ENCODE measurements around the gene NRBP1. TPM values are rescaled to one million over a fixed set of nuclear protein-coding genes. Genes with fewer than 3 reads are reported as not detected.

The NRBP1 gene
- total RNA-seq, 3 donors from 2014 or later: 99.0 to 103 (median 99.4) TPM

DNA sequence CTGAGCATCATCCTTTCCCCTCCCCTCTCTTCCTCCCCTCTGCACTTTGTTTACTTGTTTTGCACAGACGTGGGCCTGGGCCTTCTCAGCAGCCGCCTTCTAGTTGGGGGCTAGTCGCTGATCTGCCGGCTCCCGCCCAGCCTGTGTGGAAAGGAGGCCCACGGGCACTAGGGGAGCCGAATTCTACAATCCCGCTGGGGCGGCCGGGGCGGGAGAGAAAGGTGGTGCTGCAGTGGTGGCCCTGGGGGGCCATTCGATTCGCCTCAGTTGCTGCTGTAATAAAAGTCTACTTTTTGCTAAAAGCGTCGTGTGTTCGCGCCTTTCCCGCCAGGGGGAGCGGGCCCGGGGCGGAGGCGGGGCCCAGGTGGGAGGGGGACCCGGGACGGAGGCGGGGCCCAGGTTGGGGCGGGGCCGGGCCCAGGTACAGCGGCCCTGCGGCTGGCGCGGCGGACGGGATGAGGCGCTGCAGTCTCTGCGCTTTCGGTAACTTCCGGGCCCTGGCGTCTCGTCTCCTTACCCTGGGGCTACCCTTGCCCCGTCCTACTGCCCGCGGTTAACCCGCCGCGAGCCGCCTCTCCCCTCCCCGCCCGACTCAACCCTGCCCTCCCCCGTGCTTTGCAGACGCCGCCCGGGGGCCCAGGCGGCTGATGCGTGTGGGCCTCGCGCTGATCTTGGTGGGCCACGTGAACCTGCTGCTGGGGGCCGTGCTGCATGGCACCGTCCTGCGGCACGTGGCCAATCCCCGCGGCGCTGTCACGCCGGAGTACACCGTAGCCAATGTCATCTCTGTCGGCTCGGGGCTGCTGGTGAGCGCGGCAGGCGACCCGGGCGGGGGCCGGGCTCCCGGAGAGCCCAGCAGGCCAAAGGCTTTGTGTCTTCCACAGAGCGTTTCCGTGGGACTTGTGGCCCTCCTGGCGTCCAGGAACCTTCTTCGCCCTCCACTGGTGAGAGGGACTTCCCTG is 13.8 kb downstream of the NRBP1 start, which contains the start of gene KRTCAP3:
TSS of gene KRTCAP3 (plus strand) at position 424 of the 962 bp plus-strand sequence. CDS start at position 456, 32 bp downstream.
- peak; percentile 53 for DNase-seq
- Mint-ChIP-seq H3K36me3 (ENCODE audit: insufficient read depth) (peaks cover 34% of the 10 kb centered on the region), H3K27me3 (ENCODE audit: low read depth) (no peaks in the 10 kb centered on the region), H3K9me3 (no peaks in the 10 kb centered on the region), H3K4me1 (ENCODE audit: low read depth) (peaks cover 6% of the 10 kb centered on the region), H3K4me3 (no peak within 1 kb of the TSS)
- ATAC-seq: peak; percentile 57 to 64

- H3K9me3 Mint-ChIP-seq: no peaks in the 10 kb centered on the region
- peaks cover 37% of the 10 kb centered on the region for H3K36me3 Mint-ChIP-seq (ENCODE audit: insufficient read depth)
These were observed 14.5 kb downstream of the NRBP1 start for GRCh38 chr2:27442920-27443282.

DNA sequence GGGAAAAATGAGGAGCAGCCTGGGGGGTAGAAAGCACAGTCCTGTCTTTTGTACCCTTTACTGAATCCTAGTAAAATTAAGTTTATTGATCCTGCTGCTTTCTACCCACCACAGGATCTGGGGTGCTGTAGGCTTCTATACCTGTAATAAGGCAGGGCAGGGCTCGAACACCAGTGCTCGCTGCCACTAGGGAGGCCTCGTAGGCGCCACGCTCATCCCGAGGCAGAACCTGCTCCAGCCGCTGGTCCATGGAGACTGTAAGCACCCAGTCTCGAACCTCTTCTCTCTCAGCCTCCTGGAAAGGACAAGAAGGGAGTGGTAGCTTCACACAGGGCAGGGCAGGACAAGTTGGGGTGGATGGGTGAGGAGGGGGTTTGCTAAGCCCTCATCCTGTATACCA is 16.7 kb downstream of the NRBP1 start:
- Mint-ChIP-seq H3K36me3 (ENCODE audit: insufficient read depth) (peaks cover 35% of the 10 kb centered on the region), H3K9me3 (no peaks in the 10 kb centered on the region), H3K27me3 (ENCODE audit: low read depth) (no peaks in the 10 kb centered on the region)

More at GRCh38 chr2:27442920-27443282, 14.5 kb downstream of the NRBP1 start:
- DNase-seq: no peak
- Mint-ChIP-seq H3K27me3 (ENCODE audit: low read depth) (no peaks in the 10 kb centered on the region), H3K4me3 (no peak overlapping the region), H3K4me1 (ENCODE audit: low read depth) (peaks cover 6% of the 10 kb centered on the region)
- ATAC-seq: peak; percentile 19 to 27

DNA sequence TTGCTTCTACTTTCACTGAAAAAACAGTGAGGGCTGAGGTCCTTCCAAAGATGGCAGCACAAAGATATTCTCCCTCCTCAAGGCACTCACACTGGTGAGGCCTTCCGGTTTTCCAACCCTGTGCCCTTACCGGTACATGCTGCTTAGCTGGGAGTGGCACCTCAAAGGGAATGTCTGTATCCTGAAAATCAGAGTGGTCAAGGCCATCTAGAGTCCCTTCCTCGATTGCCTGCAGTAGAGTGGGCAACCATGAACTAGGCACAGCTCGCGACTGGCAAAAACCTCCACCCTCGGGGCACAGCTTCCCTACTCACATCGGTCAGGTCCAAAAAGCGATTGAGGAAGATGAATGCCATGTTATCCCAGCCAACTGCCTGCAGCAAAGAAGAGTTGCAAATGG is 17.2 kb downstream of the NRBP1 start:
- H3K4me3 Mint-ChIP-seq: no peak overlapping the region
- no peaks in the 10 kb centered on the region for H3K9me3 Mint-ChIP-seq
- ATAC-seq: no peak

More for the DNA sequence above, 16.7 kb downstream of the NRBP1 start:
- DNase-seq (no peak), ATAC-seq (no peak)
- peaks cover 6% of the 10 kb centered on the region for H3K4me1 Mint-ChIP-seq (ENCODE audit: low read depth)
- no peak overlapping the region for H3K4me3 Mint-ChIP-seq

DNA sequence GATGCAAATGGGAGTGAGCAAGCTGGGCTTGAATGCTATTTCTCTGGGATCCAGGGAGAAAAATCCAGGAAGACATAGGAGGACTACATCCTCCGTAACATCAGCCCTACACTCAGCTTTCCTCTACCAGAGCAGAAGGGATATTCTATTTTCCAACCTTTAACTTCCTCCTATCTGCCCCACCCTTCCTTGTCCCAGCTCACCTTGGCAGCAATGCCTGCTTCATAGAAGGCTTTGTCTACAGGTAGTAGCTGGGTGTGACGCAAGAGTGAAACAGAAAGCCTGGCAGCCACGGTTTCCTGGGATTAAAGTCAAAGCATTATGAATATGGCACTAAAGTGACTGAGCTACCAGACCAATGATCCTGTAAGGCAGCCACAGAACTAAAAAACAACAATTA is 17.6 kb downstream of the NRBP1 start:
- Mint-ChIP-seq H3K4me1 (ENCODE audit: low read depth) (peaks cover 6% of the 10 kb centered on the region), H3K9me3 (no peaks in the 10 kb centered on the region), H3K4me3 (no peak overlapping the region), H3K27me3 (ENCODE audit: low read depth) (no peaks in the 10 kb centered on the region), H3K36me3 (ENCODE audit: insufficient read depth) (peaks cover 27% of the 10 kb centered on the region)
- ATAC-seq: no peak
- DNase-seq: no peak

More for the DNA sequence above, 17.2 kb downstream of the NRBP1 start:
- Mint-ChIP-seq H3K4me1 (ENCODE audit: low read depth) (peaks cover 6% of the 10 kb centered on the region), H3K36me3 (ENCODE audit: insufficient read depth) (peaks cover 31% of the 10 kb centered on the region), H3K27me3 (ENCODE audit: low read depth) (no peaks in the 10 kb centered on the region)
- no peak for DNase-seq

DNA sequence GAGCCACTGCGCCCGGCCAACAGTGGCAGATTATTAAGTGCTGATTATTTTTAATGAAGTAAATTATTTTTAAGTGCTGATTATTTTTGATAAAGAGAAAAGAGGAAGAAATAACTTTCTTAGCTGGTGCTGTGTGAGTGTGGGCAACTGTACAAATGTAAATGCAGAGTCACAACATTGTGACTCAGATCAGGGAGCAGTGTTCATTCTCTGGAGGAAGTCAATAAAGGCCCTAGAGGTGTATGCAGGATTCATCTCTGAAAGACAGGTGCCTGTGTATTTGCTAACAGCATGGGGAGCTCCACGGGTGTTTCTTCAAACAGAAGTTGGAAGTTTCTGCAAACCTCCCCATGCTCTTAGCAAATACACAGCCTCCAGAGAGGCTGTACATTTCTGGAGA is 19.9 kb downstream of the NRBP1 start:
- peaks cover 18% of the 10 kb centered on the region for H3K36me3 Mint-ChIP-seq (ENCODE audit: insufficient read depth)
- ATAC-seq: no peak
- H3K27me3 Mint-ChIP-seq (ENCODE audit: low read depth): no peaks in the 10 kb centered on the region
- H3K4me1 Mint-ChIP-seq (ENCODE audit: low read depth): peaks cover 4% of the 10 kb centered on the region
- no peaks in the 10 kb centered on the region for H3K9me3 Mint-ChIP-seq
- H3K4me3 Mint-ChIP-seq: no peak overlapping the region
- DNase-seq: no peak

DNA sequence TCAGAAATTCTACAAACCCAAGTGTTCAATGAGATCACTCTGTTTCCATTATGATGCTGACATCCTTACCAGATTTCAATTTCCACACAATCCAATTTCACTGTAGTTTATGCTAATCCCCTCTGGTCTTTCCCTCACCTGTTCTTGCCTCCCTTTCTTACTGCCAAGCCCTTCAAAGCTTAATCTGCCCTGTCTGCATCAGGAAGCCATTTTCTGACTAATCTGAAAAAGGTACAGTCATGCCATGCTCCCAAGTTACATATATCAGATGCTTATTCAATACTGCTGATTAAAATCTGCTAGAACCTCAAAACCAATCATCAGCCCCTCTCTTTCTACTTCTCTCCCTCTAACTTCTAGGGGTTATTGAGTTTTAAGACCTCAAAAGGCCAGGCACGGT is 22.7 kb downstream of the NRBP1 start:
- H3K4me3 Mint-ChIP-seq: no peak overlapping the region
- H3K27me3 Mint-ChIP-seq (ENCODE audit: low read depth): no peaks in the 10 kb centered on the region
- peak in 1 of 2 donors; percentile 41 for ATAC-seq
- DNase-seq: no peak
- H3K9me3 Mint-ChIP-seq: no peaks in the 10 kb centered on the region
- peaks cover 20% of the 10 kb centered on the region for H3K36me3 Mint-ChIP-seq (ENCODE audit: insufficient read depth)
- H3K4me1 Mint-ChIP-seq (ENCODE audit: low read depth): peaks cover under 1% of the 10 kb centered on the region

DNA sequence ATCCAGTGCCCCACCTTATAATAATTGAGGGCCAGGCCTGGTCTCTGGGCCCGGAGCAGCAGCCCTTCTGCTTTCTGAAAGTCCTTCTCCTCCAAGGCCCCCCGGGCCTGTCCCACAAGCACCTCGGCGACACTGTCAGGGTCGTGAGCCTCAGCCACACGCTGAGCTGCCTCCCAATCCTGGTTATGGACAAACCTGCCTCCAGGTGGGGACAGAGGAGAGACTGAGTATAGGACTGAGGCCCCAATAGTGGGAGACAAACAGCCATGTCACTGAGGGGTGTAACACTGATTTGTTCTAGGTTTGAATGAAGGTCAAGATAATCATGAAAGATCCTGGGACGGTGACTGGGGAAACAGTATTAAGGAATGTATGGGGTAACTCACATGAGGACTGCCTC is 25.5 kb downstream of the NRBP1 start:
- no peaks in the 10 kb centered on the region for H3K4me1 Mint-ChIP-seq (ENCODE audit: low read depth)
- no peak for ATAC-seq
- H3K9me3 Mint-ChIP-seq: no peaks in the 10 kb centered on the region
- no peak for DNase-seq
- peaks cover 17% of the 10 kb centered on the region for H3K36me3 Mint-ChIP-seq (ENCODE audit: insufficient read depth)
- no peaks in the 10 kb centered on the region for H3K27me3 Mint-ChIP-seq (ENCODE audit: low read depth)
- no peak overlapping the region for H3K4me3 Mint-ChIP-seq

- peaks cover 18% of the 10 kb centered on the region for H3K36me3 Mint-ChIP-seq (ENCODE audit: insufficient read depth)
- H3K9me3 Mint-ChIP-seq: no peaks in the 10 kb centered on the region
- no peak overlapping the region for H3K4me3 Mint-ChIP-seq
- no peaks in the 10 kb centered on the region for H3K27me3 Mint-ChIP-seq (ENCODE audit: low read depth)
- no peaks in the 10 kb centered on the region for H3K4me1 Mint-ChIP-seq (ENCODE audit: low read depth)
- DNase-seq: no peak
- ATAC-seq: no peak
These were observed 32.7 kb downstream of the NRBP1 start for GRCh38 chr2:27461118-27461517.

GRCh38 chr2:27464443-27464842 is 36.0 kb downstream of the NRBP1 start:
- ATAC-seq (no peak), DNase-seq (no peak)
- no peaks in the 10 kb centered on the region for H3K4me1 Mint-ChIP-seq (ENCODE audit: low read depth)
- H3K36me3 Mint-ChIP-seq (ENCODE audit: insufficient read depth): peaks cover 9% of the 10 kb centered on the region
- no peak overlapping the region for H3K4me3 Mint-ChIP-seq
- no peaks in the 10 kb centered on the region for H3K27me3 Mint-ChIP-seq (ENCODE audit: low read depth)
- H3K9me3 Mint-ChIP-seq: no peaks in the 10 kb centered on the region

GRCh38 chr2:27471961-27472360 is 43.5 kb downstream of the NRBP1 start:
- H3K4me1 Mint-ChIP-seq (ENCODE audit: low read depth): no peaks in the 10 kb centered on the region
- no peaks in the 10 kb centered on the region for H3K27me3 Mint-ChIP-seq (ENCODE audit: low read depth)
- no peak overlapping the region for H3K4me3 Mint-ChIP-seq
- no peak for ATAC-seq
- no peak for DNase-seq
- no peaks in the 10 kb centered on the region for H3K9me3 Mint-ChIP-seq
- H3K36me3 Mint-ChIP-seq (ENCODE audit: insufficient read depth): peaks cover 8% of the 10 kb centered on the region

DNA sequence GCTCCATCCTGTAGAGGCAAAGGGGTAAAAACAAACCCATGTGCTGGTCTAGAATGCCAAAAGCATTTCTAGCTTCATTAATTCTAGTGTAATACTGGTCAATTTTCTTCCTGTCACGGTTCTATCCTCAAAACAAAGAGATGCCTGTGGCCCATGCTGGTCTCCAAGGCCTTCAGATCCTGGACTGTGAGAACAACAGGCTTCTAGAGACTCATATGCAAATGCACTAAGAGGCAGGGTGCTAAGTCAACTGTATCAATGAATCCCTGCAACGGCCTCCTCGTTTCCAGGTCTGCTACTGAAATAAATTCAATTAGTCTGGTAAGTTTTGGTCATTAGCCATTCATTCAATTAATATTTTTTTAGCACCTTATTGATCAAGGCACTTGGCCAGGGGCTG is 57.1 kb downstream of the NRBP1 start:
- no peaks in the 10 kb centered on the region for H3K9me3 Mint-ChIP-seq
- no peak for ATAC-seq
- H3K4me3 Mint-ChIP-seq: no peak overlapping the region
- no peaks in the 10 kb centered on the region for H3K27me3 Mint-ChIP-seq (ENCODE audit: low read depth)
- H3K4me1 Mint-ChIP-seq (ENCODE audit: low read depth): peaks cover 17% of the 10 kb centered on the region
- H3K36me3 Mint-ChIP-seq (ENCODE audit: insufficient read depth): peaks cover 14% of the 10 kb centered on the region
- DNase-seq: no peak

DNA sequence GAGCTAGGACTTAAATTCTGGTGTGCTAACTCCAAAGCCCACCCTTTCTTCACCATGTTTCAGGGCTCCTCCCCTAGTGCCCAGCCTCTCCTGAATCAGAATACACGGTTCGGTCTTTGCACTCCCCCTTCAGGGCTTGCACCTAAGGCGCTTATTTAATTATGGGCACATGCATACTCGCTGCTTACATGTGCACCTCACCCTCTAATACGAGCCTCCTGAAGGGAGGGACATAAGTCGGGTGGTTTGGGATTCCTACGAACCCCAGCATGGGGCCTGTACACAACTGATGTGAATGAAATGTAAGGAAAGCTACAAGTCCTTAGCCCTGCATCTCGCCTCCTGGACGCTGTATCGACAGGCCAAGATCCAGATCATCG is 60.7 kb downstream of the NRBP1 start:
- H3K9me3 Mint-ChIP-seq: no peaks in the 10 kb centered on the region
- peaks cover 20% of the 10 kb centered on the region for H3K4me1 Mint-ChIP-seq (ENCODE audit: low read depth)
- H3K4me3 Mint-ChIP-seq: peak overlapping the region; percentile 81
- H3K36me3 Mint-ChIP-seq (ENCODE audit: insufficient read depth): peaks cover 4% of the 10 kb centered on the region
- no peak for DNase-seq
- peaks cover 11% of the 10 kb centered on the region for H3K27me3 Mint-ChIP-seq (ENCODE audit: low read depth)
- no peak for ATAC-seq

GRCh38 chr2:27489498-27490397 is 61.3 kb downstream of the NRBP1 start, which contains the start of gene IFT172:
TSS of gene IFT172 (minus strand) at chr2:27489743. CDS start at chr2:27489653, 90 bp downstream.
- H3K27me3 Mint-ChIP-seq (ENCODE audit: low read depth): peaks cover 16% of the 10 kb centered on the region
- H3K4me3 Mint-ChIP-seq: peak within 1 kb of the TSS; percentile 81
- peaks cover 3% of the 10 kb centered on the region for H3K36me3 Mint-ChIP-seq (ENCODE audit: insufficient read depth)
- DNase-seq (peak; percentile 98), ATAC-seq (peak; percentile 95 to 97)
- H3K4me1 Mint-ChIP-seq (ENCODE audit: low read depth): peaks cover 23% of the 10 kb centered on the region
- H3K9me3 Mint-ChIP-seq: no peaks in the 10 kb centered on the region
